Small intestine (tissue), 7 donors: ENCODE data around the gene LSM4. TPM values are rescaled to one million over a fixed set of nuclear protein-coding genes. Genes with fewer than 3 reads are reported as not detected.

Experiments
- DNase-seq, 2 donors: peaks; one replicate each; pipeline versions ENCODE4 v3.0.0 to v3.0.0-alpha.2; 2013
- FAIRE-seq: peaks from 2 replicates; lab custom pipeline; 2012; peaks lifted over from hg19 to GRCh38; lab: Jason Lieb, UNC
- H3K27ac ChIP-seq, 3 donors: one replicate each; pipeline ENCODE4 v1.5.1; 2013; ENCODE audit warnings: low read length in 2 of 3, mild to moderate bottlenecking in 2 of 3, control low read depth in 1 of 3, inconsistent platforms in 1 of 3, low read depth in 1 of 3, moderate library complexity in 1 of 3
- H3K27me3 ChIP-seq, 3 donors: one replicate each; pipeline ENCODE4 v1.6.1; 2013; ENCODE audit warnings: low read length in 3 of 3, inconsistent platforms in 1 of 3; ENCODE audit not compliant: control insufficient read depth in 3 of 3, insufficient read depth in 3 of 3
- H3K36me3 ChIP-seq, 3 donors: one replicate each; pipeline ENCODE4 v1.6.1; 2013; ENCODE audit warnings: low read length in 3 of 3, inconsistent platforms in 1 of 3, low read depth in 1 of 3, mild to moderate bottlenecking in 1 of 3, moderate library complexity in 1 of 3; ENCODE audit not compliant: control insufficient read depth in 3 of 3, insufficient read depth in 2 of 3
- H3K4me1 ChIP-seq, 3 donors: one replicate each; pipeline ENCODE4 v1.6.1; 2013; ENCODE audit warnings: low read length in 2 of 3, inconsistent platforms in 1 of 3, low read depth in 1 of 3, mild to moderate bottlenecking in 1 of 3, moderate library complexity in 1 of 3; ENCODE audit not compliant: control insufficient read depth in 3 of 3, insufficient read depth in 2 of 3
- H3K4me3 ChIP-seq, 3 donors: one replicate each; pipeline ENCODE4 v1.5.1; 2013; ENCODE audit warnings: low read length in 3 of 3, control low read depth in 1 of 3, inconsistent platforms in 1 of 3, low read depth in 1 of 3, mild to moderate bottlenecking in 1 of 3, moderate library complexity in 1 of 3
- H3K9me3 ChIP-seq, 2 donors: one replicate each; pipeline ENCODE4 v1.6.1; 2013; ENCODE audit warnings: low read depth in 1 of 2, low read length in 1 of 2; ENCODE audit not compliant: control insufficient read depth in 2 of 2, insufficient read depth in 1 of 2
- WGBS, 3 donors: extraction: QIAGEN DNeasy Blood & Tissue Kit; methylation state at CpG; one replicate each; pipeline ENCODE4 v1.1.7; 2013; 5-methylcytosine and 5-hydroxymethylcytosine counted together
- polyA plus RNA-seq, 4 donors: library from polyadenylated mRNA; stranded (reverse) in 3 of 4; unstranded in 1 of 4; fragments of 200-250 nt in 3 of 4; fragments of 120-200 nt in 1 of 4; gene quantifications; one replicate each; pipeline versions ENCODE4 v1.2.1 to v1.2.3, GENCODE V29; 2013
- donor health status: healthy with polysubstance abuse.
- donor health status: control.
- donor health status: control.
- donor health status: Bipolar disorder and iron deficiency.
- donor health status: healthy.

LSM4 gene
- polyA plus RNA-seq, 4 donors: 102 to 269 (median 186) TPM

DNA sequence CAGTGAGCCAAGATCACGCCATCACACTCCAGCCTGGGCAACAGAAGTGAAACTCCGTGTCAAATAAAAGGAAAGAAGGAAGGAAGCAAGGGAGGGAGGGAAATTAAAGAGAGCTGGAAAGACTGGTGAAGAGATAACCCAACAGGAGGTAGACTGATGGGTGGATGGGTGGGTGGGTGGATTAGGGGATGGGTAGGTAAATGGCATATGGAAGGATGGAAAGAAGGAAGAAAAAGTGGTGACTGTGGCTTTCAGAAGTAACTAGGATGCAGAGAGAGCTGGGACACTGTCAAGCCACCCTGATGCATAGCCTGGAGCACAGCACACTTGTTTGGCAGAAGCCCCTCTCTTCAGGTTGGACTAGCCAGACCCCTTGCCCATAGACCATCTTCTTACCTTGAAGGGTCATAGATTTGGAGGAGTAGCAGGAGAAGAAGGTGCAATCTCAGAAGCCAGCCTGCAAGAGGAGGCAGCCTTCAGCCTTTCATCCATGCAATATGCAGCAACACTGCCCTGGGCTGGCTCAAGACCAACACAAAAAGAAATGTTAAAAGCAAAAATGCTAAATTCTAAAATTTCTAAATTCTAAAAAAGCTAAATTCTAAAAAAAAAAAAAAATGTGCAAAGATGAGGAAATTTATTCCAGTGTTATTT is 53.7 kb downstream of the LSM4 start:
- H3K9me3 ChIP-seq: no peaks in the 10 kb centered on the region
- H3K27ac ChIP-seq: no peak overlapping the region
- WGBS, 3 donors: 74 to 96% (median 94%) methylated on average over 2 of the region's 2 CpGs
- FAIRE-seq: no peak
- no peak for DNase-seq
- H3K27me3 ChIP-seq: no peaks in the 10 kb centered on the region
- H3K36me3 ChIP-seq: peaks cover 0 to 59% (median 9%) of the 10 kb centered on the region in 3 donors
- peaks cover 0 to 4% (median 0%) of the 10 kb centered on the region in 3 donors for H3K4me1 ChIP-seq
- H3K4me3 ChIP-seq: no peak overlapping the region

DNA sequence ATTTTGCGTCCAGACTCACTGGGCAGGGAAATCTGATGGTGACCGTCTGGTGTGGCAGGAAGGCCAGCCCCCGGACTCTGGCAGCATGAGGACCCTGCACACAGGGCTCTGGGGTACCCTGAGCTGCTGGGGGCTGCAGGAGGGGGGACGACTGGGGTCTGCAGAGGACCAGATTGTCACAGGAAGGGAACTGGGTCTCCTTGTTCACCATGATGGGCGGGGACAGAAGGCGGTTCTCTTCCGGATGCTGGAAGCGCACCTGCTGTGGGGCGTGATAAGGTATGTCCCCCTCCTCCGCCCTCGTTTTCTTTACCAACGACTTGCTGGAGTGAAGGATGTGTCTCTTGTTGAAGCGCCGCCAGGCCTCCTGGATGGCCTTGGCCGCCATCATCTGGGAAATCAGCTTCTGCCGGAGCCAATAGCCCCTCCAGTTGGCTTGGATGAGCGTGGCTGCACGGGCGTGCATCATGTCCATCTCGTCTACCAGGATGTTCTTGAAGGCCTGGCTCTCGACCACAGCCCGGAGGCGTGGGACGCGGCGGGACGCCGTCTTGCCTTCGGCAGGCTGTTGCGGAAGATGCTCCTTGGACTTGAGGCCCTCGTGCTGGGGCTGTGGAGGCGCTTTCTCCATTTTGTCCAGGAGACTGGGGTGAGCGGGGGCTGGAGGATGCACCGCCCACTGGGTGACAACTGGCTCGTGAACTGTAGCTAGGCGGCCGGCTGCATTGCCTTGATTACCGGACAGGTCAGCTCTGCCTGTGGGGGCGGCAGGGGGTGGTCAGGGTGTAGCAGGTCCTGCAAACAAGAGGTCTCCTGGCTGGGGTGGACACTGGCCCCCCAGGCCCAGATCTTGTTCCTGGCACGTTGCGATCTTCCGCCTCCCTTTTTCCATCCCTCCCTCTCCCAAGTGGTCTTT is 55.8 kb downstream of the LSM4 start:
- H3K4me3 ChIP-seq: no peak overlapping the region
- H3K4me1 ChIP-seq: no peaks in the 10 kb centered on the region
- H3K27me3 ChIP-seq: no peaks in the 10 kb centered on the region
- DNase-seq: peak in 1 of 2 donors; percentile 5
- H3K9me3 ChIP-seq: no peaks in the 10 kb centered on the region
- H3K27ac ChIP-seq: no peak overlapping the region
- WGBS, 3 donors: 92 to 93% (median 93%) methylated on average over 42 of the region's 42 CpGs
- FAIRE-seq: no peak
- peaks cover 0 to 68% (median 9%) of the 10 kb centered on the region in 3 donors for H3K36me3 ChIP-seq

DNA sequence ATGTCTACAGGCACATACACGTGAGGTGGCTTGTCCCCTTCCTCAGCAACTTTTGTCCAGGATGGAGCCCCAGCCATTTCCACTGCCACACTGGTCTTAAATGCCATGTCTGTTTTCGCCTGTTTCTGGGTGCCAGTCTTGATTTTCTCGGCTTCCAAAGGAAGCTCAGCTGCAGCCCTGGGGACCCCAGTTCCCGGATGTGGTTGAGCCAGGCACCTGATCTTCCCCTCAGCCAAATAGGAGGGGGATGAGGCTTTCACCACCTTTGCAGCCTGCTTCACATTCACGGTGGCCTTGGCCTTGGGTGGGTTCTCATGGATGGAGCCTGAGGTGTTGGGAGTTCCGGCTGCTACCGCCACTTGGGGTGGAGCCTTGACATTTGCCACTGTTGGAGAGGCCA is 57.3 kb downstream of the LSM4 start:
- 90 to 94% (median 93%) methylated on average over 7 of the region's 7 CpGs for WGBS, 3 donors
- Histone ChIP-seq H3K36me3 (peaks cover 0 to 68% (median 9%) of the 10 kb centered on the region in 3 donors), H3K4me1 (no peaks in the 10 kb centered on the region), H3K27me3 (no peaks in the 10 kb centered on the region), H3K27ac (no peak overlapping the region), H3K9me3 (no peaks in the 10 kb centered on the region), H3K4me3 (no peak overlapping the region)
- DNase-seq: no peak
- no peak for FAIRE-seq

DNA sequence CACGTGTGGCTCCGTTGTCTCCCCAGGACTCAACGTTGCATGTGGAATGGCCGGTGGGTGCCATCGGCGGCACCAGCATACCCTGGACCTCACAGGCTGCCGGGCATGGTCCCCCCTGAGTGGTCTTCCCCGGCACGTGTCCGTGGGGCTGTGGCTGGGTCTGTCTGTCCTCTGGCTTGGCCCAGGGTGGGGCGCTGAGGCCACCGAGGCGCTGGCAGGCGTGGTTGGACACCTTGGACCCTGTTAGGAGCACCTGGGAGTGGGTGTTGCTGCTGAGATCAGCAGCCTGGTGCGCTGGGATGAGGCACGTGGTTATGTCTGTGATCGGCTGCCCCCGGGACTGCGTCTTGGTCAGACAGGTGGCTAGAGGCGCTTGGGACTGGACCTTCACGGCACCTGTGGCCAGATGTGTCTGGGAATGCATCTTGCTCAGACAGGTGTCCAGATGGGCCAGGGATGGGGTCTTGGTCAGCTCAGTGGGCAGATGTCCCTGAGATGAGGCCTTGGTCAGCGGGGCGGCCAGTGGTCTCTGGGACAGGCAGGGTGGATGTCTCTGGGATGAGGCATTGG is 57.8 kb downstream of the LSM4 start:
- no peak overlapping the region for H3K27ac ChIP-seq
- peaks cover 0 to 72% (median 9%) of the 10 kb centered on the region in 3 donors for H3K36me3 ChIP-seq
- no peaks in the 10 kb centered on the region for H3K27me3 ChIP-seq
- peak in 1 of 2 donors; percentile 6 for DNase-seq
- H3K9me3 ChIP-seq: no peaks in the 10 kb centered on the region
- WGBS, 3 donors: 89 to 92% (median 91%) methylated on average over 22 to 23 of the region's 23 CpGs
- no peaks in the 10 kb centered on the region for H3K4me1 ChIP-seq
- FAIRE-seq: no peak
- no peak overlapping the region for H3K4me3 ChIP-seq

DNA sequence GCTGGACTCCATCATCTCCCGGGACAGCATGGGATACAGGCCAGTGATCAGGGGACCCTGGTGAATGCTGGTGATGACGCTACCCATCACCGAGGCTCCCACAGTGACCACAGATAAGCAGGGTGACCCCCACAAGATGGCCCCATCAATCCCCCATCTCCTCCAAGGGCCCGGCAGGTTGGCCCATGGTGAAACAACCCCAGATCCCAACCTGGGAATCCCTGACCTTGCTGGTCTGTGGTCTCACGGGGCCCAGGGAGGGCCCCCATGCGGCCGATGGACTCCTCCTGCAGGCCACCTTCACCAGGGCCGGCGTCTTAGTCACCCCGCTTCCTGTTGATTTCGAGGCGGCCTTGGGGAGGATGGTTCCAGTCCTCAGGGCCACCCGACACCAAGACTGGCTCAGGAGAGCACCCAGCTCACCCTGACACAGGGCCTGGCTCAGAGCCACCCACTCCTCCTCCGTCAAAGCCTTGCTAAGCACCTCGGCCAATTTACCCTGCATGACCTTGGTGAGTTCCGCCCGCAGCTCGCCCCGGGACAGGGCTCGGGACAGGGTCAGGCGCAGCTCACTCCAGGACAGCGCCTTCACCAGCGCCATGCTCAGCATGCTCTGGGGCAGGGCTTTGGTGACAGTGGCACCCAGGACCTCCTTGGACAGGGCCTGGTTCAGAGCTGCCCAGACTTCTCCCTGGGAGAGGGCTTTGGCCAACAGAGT is 58.6 kb downstream of the LSM4 start:
- Histone ChIP-seq H3K9me3 (no peaks in the 10 kb centered on the region), H3K27ac (no peak overlapping the region), H3K27me3 (no peaks in the 10 kb centered on the region), H3K4me3 (no peak overlapping the region), H3K4me1 (no peaks in the 10 kb centered on the region), H3K36me3 (peaks cover 0 to 73% (median 9%) of the 10 kb centered on the region in 3 donors)
- WGBS, 3 donors: 88 to 91% (median 91%) methylated on average over 23 of the region's 23 CpGs
- DNase-seq (no peak), FAIRE-seq (no peak)

DNA sequence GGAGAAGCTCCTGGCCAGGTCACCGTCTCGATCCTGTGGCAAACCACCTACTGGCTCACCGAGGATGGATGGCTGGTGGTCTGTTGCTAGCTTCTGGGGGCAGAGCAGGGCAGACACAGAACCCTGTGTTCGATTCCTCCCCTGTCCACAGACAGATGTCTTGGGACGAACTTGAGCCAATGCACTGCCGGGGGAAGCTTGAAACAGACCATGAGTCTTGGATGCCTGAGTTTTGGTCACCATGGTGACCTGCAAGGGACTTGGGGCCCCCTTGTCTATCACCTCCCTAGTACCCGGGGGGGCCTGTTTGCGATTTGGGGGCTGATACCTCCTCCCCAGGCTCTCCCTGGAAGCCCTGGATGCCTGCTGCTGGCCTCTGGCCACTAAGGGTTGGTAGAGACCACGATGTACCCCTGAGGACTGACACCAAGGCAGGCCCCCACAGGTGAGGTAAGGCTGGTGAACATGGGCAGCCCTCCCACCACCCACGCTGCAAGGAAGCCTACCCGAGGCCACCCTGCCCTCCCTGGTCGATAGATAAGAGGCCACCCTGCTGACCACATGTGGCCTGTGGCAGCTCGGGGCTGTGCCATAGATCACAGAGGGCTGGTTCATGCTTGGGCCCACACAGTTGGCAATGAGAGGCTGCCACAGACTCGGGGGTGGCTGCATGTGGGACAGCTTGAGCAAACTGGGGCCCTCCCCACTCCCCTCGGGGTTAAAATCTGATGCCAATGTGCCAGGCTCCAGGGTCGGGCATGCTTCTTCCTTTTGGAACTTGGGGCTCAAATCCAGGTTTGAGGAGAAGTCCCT is 59.3 kb downstream of the LSM4 start:
- no peaks in the 10 kb centered on the region for H3K4me1 ChIP-seq
- no peak overlapping the region for H3K4me3 ChIP-seq
- H3K27me3 ChIP-seq: no peaks in the 10 kb centered on the region
- no peaks in the 10 kb centered on the region for H3K9me3 ChIP-seq
- 83 to 86% (median 85%) methylated on average over 16 of the region's 16 CpGs for WGBS, 3 donors
- peak in 1 of 2 donors; percentile 1 for DNase-seq
- H3K36me3 ChIP-seq: peaks cover 0 to 69% (median 9%) of the 10 kb centered on the region in 3 donors
- no peak for FAIRE-seq
- H3K27ac ChIP-seq: no peak overlapping the region

DNA sequence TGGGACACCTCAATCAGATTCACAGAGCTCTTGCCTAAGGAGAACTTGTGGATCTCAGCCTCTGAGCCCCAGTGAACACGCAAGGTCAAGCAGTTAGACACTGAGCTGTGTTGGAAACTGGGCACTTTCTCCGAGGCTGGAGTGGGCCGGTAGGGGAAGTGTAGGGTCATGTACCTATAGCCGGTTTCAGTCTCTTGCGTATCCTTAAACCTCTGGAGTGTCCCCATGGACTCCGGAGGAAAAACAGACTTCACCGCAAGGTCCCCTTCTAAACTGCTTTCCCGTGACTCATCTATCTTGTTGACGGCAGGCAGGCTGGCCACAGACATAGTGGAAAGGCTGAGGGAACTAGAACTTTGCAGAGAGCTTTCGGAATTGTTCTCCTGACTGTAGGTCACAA is 60.0 kb downstream of the LSM4 start:
- no peak for FAIRE-seq
- DNase-seq: no peak
- Histone ChIP-seq H3K36me3 (peaks cover 0 to 72% (median 9%) of the 10 kb centered on the region in 3 donors), H3K27ac (no peak overlapping the region), H3K4me3 (no peak overlapping the region), H3K4me1 (no peaks in the 10 kb centered on the region), H3K9me3 (no peaks in the 10 kb centered on the region), H3K27me3 (no peaks in the 10 kb centered on the region)
- WGBS, 3 donors: 90 to 96% (median 95%) methylated on average over 10 of the region's 10 CpGs
